Measurements from ENCODE around the gene TXNIP. TPM values are rescaled to one million over a fixed set of nuclear protein-coding genes. Genes with fewer than 3 reads are reported as not detected.
A peak's percentile ranks its signal among the peaks of the same experiment; 100 is the strongest.
"Not testable (repeated sequence)": the region's sequence is repeated elsewhere in the genome, so short reads cannot be mapped to it uniquely, and the experiment has no call there.

The TXNIP gene
- total RNA-seq: 100 to 1,000 TPM; 550 to 720 TPM
- long read RNA-seq, transcript TXNIP-202 (2 exons, 509 nt): minor isoform, 13 of 239 reads
- long read RNA-seq, transcript TXNIP-204 (8 exons, 2,926 nt): major isoform, 92 of 239 reads
- long read RNA-seq, partial matches to known transcripts: 113 of 239 reads
- long read RNA-seq, other reads (novel, unspliced or antisense): 19 of 239 reads

GRCh38 chr1:145996433-145997015 is at the start of gene TXNIP:
Gene TXNIP (minus strand): TSS chr1:145996579. CDS start chr1:145996266, 313 bp downstream.
- intact Hi-C loops (cut with DNase I, micrococcal nuclease): no loop called here
- peak; percentile 83 for ATAC-seq
- DNase-seq: peak; percentile 97 to 100

- no peak for ATAC-seq
- intact Hi-C loops (cut with DNase I, micrococcal nuclease): no loop called here
These were observed 43.4 kb upstream of the TXNIP start for GRCh38 chr1:146039844-146040194.

GRCh38 chr1:146036965-146037646 is 40.7 kb upstream of the TXNIP start:
- DNase-seq: peak; percentile 66 to 80
- ATAC-seq: peak; percentile 60
- intact Hi-C loops (cut with DNase I, micrococcal nuclease): no loop called here

More at GRCh38 chr1:146039844-146040194, 43.4 kb upstream of the TXNIP start:
- no peak for DNase-seq

GRCh38 chr1:146036241-146036964 is 40.0 kb upstream of the TXNIP start:
- DNase-seq (no peak), ATAC-seq (no peak)
- intact Hi-C loops (cut with DNase I, micrococcal nuclease): no loop called here

- DNase-seq (no peak), ATAC-seq (no peak)
- intact Hi-C loops (cut with DNase I, micrococcal nuclease): no loop called here
These were observed 38.7 kb upstream of the TXNIP start for GRCh38 chr1:146035048-146035423.

GRCh38 chr1:146032631-146033219 is 36.3 kb upstream of the TXNIP start:
- DNase-seq: no peak
- no peak for ATAC-seq
- intact Hi-C loops (cut with DNase I, micrococcal nuclease): no loop called here

- DNase-seq (no peak), ATAC-seq (no peak)
- intact Hi-C loops (cut with DNase I, micrococcal nuclease): no loop called here
These were observed 35.1 kb upstream of the TXNIP start for GRCh38 chr1:146031476-146031875.

GRCh38 chr1:146029117-146029516 is 32.7 kb upstream of the TXNIP start:
- ATAC-seq (no peak), DNase-seq (no peak)
- intact Hi-C loops (cut with DNase I, micrococcal nuclease): no loop called here

GRCh38 chr1:146026650-146027049 is 30.3 kb upstream of the TXNIP start:
- intact Hi-C loops (cut with DNase I, micrococcal nuclease); ATAC-seq; DNase-seq: not testable (repeated sequence)

- ATAC-seq: not testable (repeated sequence)
These were observed 29.6 kb upstream of the TXNIP start for GRCh38 chr1:146025787-146026495.

GRCh38 chr1:146022403-146023127 is 26.2 kb upstream of the TXNIP start:
- ATAC-seq (no peak), DNase-seq (no peak)
- intact Hi-C loops (cut with DNase I, micrococcal nuclease): no loop called here

More at GRCh38 chr1:146025787-146026495, 29.6 kb upstream of the TXNIP start:
- intact Hi-C loops (cut with DNase I, micrococcal nuclease); DNase-seq: not testable (repeated sequence)

GRCh38 chr1:146021622-146022402 is 25.4 kb upstream of the TXNIP start, which contains the start of gene HJV:
Gene HJV (minus strand): TSS chr1:146021735. CDS start chr1:146020231, 1,504 bp downstream.
- no peak for DNase-seq
- no peak for ATAC-seq
- intact Hi-C loops (cut with DNase I, micrococcal nuclease): no loop called here

GRCh38 chr1:146021050-146021445 is 24.7 kb upstream of the TXNIP start:
- DNase-seq (no peak), ATAC-seq (no peak)
- intact Hi-C loops (cut with DNase I, micrococcal nuclease): no loop called here

GRCh38 chr1:146020058-146021049 is 24.0 kb upstream of the TXNIP start:
- intact Hi-C loops (cut with DNase I, micrococcal nuclease): no loop called here
- no peak for DNase-seq
- ATAC-seq: peak; percentile 60

- intact Hi-C loops (cut with DNase I, micrococcal nuclease): loop anchor here in 1 of 2 donors (5.0 kb wide), 1 partner anchor 127 kb away; no protein-coding TSS in a partner anchor
- ATAC-seq (peak; percentile 24), DNase-seq (no peak)
These were observed 23.1 kb upstream of the TXNIP start for GRCh38 chr1:146019231-146020057.
